GM18870 (cell line): ENCODE data around the gene NAIF1.

ENCODE experiments used
- ATAC-seq: cut with Tn5 transposase; IDR thresholded peaks from one replicate; pipeline ENCODE4 v1.9.1; 2021; ENCODE audit warnings: moderate library complexity; ENCODE audit not compliant: unreplicated experiment

NAIF1 gene

GRCh38 chr9:128102861-128103588 is 35.9 kb upstream of the NAIF1 start:
- no peak for ATAC-seq

- no peak for ATAC-seq
Measured at GRCh38 chr9:128102196-128102595, 35.1 kb upstream of the NAIF1 start.

- ATAC-seq, result no peak
Measured at GRCh38 chr9:128101690-128102089, 34.6 kb upstream of the NAIF1 start.

- no peak for ATAC-seq
Measured at GRCh38 chr9:128101231-128101661, 34.1 kb upstream of the NAIF1 start.

- ATAC-seq, result no peak
Measured at GRCh38 chr9:128100581-128100980, 33.5 kb upstream of the NAIF1 start.

- ATAC-seq, result no peak
Measured at GRCh38 chr9:128099932-128100491, 32.9 kb upstream of the NAIF1 start.

GRCh38 chr9:128099231-128099931 is 32.3 kb upstream of the NAIF1 start:
- no peak for ATAC-seq

- no peak for ATAC-seq
Measured at GRCh38 chr9:128098297-128099230, 31.4 kb upstream of the NAIF1 start.

GRCh38 chr9:128097543-128098296 is 30.6 kb upstream of the NAIF1 start:
- no peak for ATAC-seq

GRCh38 chr9:128096616-128097536 is 29.8 kb upstream of the NAIF1 start:
- ATAC-seq, result no peak

- no peak for ATAC-seq
Measured at GRCh38 chr9:128094950-128095544, 27.9 kb upstream of the NAIF1 start.

GRCh38 chr9:128094166-128094949 is 27.2 kb upstream of the NAIF1 start:
- peak; percentile 79 for ATAC-seq

GRCh38 chr9:128093011-128093410 is 25.9 kb upstream of the NAIF1 start:
- ATAC-seq, result no peak

GRCh38 chr9:128092199-128092977 is 25.3 kb upstream of the NAIF1 start:
- no peak for ATAC-seq

- ATAC-seq, result no peak
Measured at GRCh38 chr9:128091571-128091970, 24.5 kb upstream of the NAIF1 start.

- no peak for ATAC-seq
Measured at GRCh38 chr9:128091144-128091543, 24.0 kb upstream of the NAIF1 start.

GRCh38 chr9:128089299-128089698 is 22.2 kb upstream of the NAIF1 start:
- ATAC-seq, result no peak
